GM12878 (cell line): ENCODE results near the gene INTS13. TPM values are rescaled to one million over a fixed set of nuclear protein-coding genes. Genes with fewer than 3 reads are reported as not detected.

Experiments used
- BCL11A ChIP-seq: IDR thresholded peaks from 2 replicates; pipeline ENCODE4 v1.6.1; 2011; ENCODE audit warnings: low read depth, low read length
- CBFB ChIP-seq: IDR thresholded peaks from 2 replicates; pipeline ENCODE4 v1.6.1; 2016; ENCODE audit warnings: antibody characterized with exemption, low read depth
- CTCF ChIP-seq, 3 experiments: IDR thresholded peaks in 2 of 3; conservative IDR thresholded peaks in 1 of 3; 2 replicates each; pipeline ENCODE4 v1.5.1; 2011; ENCODE audit warnings: low read depth in 3 of 3, low read length in 3 of 3, mild to moderate bottlenecking in 3 of 3, control low read depth in 2 of 3, moderate library complexity in 2 of 3, inconsistent platforms in 1 of 3, mixed read lengths in 1 of 3; ENCODE audit not compliant: control insufficient read depth in 2 of 3, insufficient read depth in 1 of 3; ENCODE audit errors: extremely low read depth in 1 of 3
- IKZF2 ChIP-seq, 2 experiments: fragments of 450-650 bp; IDR thresholded peaks; 2 replicates each; pipeline ENCODE4 v1.6.1; 2017; ENCODE audit warnings: mild to moderate bottlenecking in 2 of 2, moderate library complexity in 2 of 2
- IRF5 ChIP-seq: fragments of 450-650 bp; IDR thresholded peaks from 2 replicates; pipeline ENCODE4 v1.6.1; 2017; ENCODE audit warnings: borderline replicate concordance
- LARP7 ChIP-seq: fragments of 450-650 bp; IDR thresholded peaks from 2 replicates; pipeline ENCODE4 v1.6.1; 2017; ENCODE audit warnings: mild to moderate bottlenecking
- MEF2A ChIP-seq: IDR thresholded peaks from 2 replicates; pipeline ENCODE4 v1.6.1; 2011; ENCODE audit warnings: low read depth, mild to moderate bottlenecking, low read length, moderate library complexity; ENCODE audit not compliant: insufficient read depth
- MEF2B ChIP-seq: fragments of 450-650 bp; IDR thresholded peaks from 2 replicates; pipeline ENCODE4 v1.6.1; 2018; ENCODE audit warnings: mild to moderate bottlenecking, moderate library complexity; ENCODE audit not compliant: partially characterized antibody, poor library complexity, severe bottlenecking
- MTA3 ChIP-seq: IDR thresholded peaks from 2 replicates; pipeline ENCODE4 v1.6.1; 2012; ENCODE audit warnings: low read length, inconsistent platforms, borderline replicate concordance
- RAD21 ChIP-seq: IDR thresholded peaks from 2 replicates; pipeline ENCODE4 v1.6.1; 2011; ENCODE audit warnings: mild to moderate bottlenecking, low read depth, low read length, moderate library complexity; ENCODE audit not compliant: insufficient read depth
- RBBP5 ChIP-seq: fragments of 200-600 bp; sonication (generic); conservative IDR thresholded peaks from 2 replicates; pipeline ENCODE4 v1.6.1; 2016
- RFX5 ChIP-seq: IDR thresholded peaks from 2 replicates; pipeline ENCODE4 v1.6.1; 2011; ENCODE audit warnings: low read depth, low read length, improper control_type of control experiment
- WRNIP1 ChIP-seq: IDR thresholded peaks from 2 replicates; pipeline ENCODE4 v1.6.1; 2011; ENCODE audit warnings: low read depth, low read length, improper control_type of control experiment, borderline replicate concordance
- YY1 ChIP-seq: IDR thresholded peaks from 2 replicates; pipeline ENCODE4 v1.6.1; 2011; ENCODE audit warnings: low read depth, mild to moderate bottlenecking, low read length
- ZNF207 ChIP-seq: fragments of 450-650 bp; IDR thresholded peaks from 2 replicates; pipeline ENCODE4 v1.6.1; 2014; ENCODE audit warnings: antibody characterized with exemption, mild to moderate bottlenecking, borderline replicate concordance
- ZSCAN29 ChIP-seq: fragments of 450-650 bp; IDR thresholded peaks from 2 replicates; pipeline ENCODE4 v1.6.1; 2017; ENCODE audit warnings: mild to moderate bottlenecking, moderate library complexity
- ZZZ3 ChIP-seq: IDR thresholded peaks from 2 replicates; pipeline ENCODE4 v1.6.1; 2011; ENCODE audit warnings: low read depth; ENCODE audit not compliant: control insufficient read depth, insufficient read length
- polyA plus RNA-seq, 11 experiments: library from polyadenylated mRNA; depleted of rRNA in 4 of 11; unstranded in 6 of 11; stranded (reverse) in 5 of 11; fragments of >200 nt; fragmentation: Nextera tagmentation in 4 of 11; fragmentation: Illumina TruSeq in 1 of 11; extraction: Ambion mirVana in 4 of 11; extraction: Trizol in 1 of 11; gene quantifications; 1 replicate in 1 of 11; 2 replicates in 10 of 11; pipeline versions ENCODE4 v1.2.1 to v1.2.3, GENCODE V29; 2011 to 2016; ENCODE audit warnings: inconsistent platforms in 2 of 11, missing spikeins in 2 of 11, low read depth in 1 of 11
- total RNA-seq, 4 experiments: library from RNA; depleted of rRNA in 3 of 4; stranded (reverse); fragments of >200 nt in 3 of 4; fragmentation: Illumina TruSeq in 1 of 4; extraction: Trizol in 1 of 4; gene quantifications; 2 replicates each; pipeline versions ENCODE4 v1.2.1 to v1.2.3, GENCODE V29; 2013 to 2021
- TF ChIP-seq, protein P1 (sequence below): IDR thresholded peaks from 2 replicates; pipeline ENCODE4 v1.6.1; 2011; ENCODE audit warnings: low read depth, mild to moderate bottlenecking, low read length, moderate library complexity, borderline replicate concordance; ENCODE audit errors: extremely low read depth
- TF ChIP-seq, protein P2 (sequence below): IDR thresholded peaks from 2 replicates; pipeline ENCODE4 v1.6.1; 2012; ENCODE audit warnings: improper control_type of control experiment, low read depth, low read length; ENCODE audit not compliant: insufficient replicate concordance

Gene INTS13
- total and polyA plus RNA-seq, 10 of the 15 experiments (the other 5 are each of a cell fraction or from before 2014, with no cell fraction given) = 33.4 to 72.0 (median 59.9) TPM

GRCh38 chr12:26884765-26885576 lies 52.8 kb downstream of the INTS13 start (continued):
- TF ChIP-seq RAD21 (peak; percentile 96), CTCF (IDR thresholded peaks at IDR 0.05 in 2 of 3, conservative IDR thresholded peaks at IDR 0.05 in 1 of 3; ENCODE audit: control insufficient read depth in 2 of 3, extremely low read depth in 1 of 3, insufficient read depth in 1 of 3, low read depth in 3 of 3, low read length in 3 of 3) (peak; percentile 95 to 98 (median 98)), MTA3 (no peak), ZNF207 (no peak), IRF5 (no peak), WRNIP1 (0 out of 2 replicates have a peak, but pooled peaks have one; percentile 79), BCL11A (no peak), ZZZ3 (no peak), LARP7 (peak; percentile 70; the same call in 1 of the 2 replicates), ZSCAN29 (0 out of 2 replicates have a peak, but pooled peaks have one; percentile 5), IKZF2 (IDR thresholded peaks at IDR 0.05) (no peak), RFX5 (no peak), RBBP5 (no peak), CBFB (no peak), YY1 (peak; percentile 62; the same call in 1 of the 2 replicates), MEF2B (peak; percentile 22), MEF2A (no peak)
- TF ChIP-seq, protein P1, sequence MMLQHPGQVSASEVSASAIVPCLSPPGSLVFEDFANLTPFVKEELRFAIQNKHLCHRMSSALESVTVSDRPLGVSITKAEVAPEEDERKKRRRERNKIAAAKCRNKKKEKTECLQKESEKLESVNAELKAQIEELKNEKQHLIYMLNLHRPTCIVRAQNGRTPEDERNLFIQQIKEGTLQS = no peak
- TF ChIP-seq, protein P2, sequence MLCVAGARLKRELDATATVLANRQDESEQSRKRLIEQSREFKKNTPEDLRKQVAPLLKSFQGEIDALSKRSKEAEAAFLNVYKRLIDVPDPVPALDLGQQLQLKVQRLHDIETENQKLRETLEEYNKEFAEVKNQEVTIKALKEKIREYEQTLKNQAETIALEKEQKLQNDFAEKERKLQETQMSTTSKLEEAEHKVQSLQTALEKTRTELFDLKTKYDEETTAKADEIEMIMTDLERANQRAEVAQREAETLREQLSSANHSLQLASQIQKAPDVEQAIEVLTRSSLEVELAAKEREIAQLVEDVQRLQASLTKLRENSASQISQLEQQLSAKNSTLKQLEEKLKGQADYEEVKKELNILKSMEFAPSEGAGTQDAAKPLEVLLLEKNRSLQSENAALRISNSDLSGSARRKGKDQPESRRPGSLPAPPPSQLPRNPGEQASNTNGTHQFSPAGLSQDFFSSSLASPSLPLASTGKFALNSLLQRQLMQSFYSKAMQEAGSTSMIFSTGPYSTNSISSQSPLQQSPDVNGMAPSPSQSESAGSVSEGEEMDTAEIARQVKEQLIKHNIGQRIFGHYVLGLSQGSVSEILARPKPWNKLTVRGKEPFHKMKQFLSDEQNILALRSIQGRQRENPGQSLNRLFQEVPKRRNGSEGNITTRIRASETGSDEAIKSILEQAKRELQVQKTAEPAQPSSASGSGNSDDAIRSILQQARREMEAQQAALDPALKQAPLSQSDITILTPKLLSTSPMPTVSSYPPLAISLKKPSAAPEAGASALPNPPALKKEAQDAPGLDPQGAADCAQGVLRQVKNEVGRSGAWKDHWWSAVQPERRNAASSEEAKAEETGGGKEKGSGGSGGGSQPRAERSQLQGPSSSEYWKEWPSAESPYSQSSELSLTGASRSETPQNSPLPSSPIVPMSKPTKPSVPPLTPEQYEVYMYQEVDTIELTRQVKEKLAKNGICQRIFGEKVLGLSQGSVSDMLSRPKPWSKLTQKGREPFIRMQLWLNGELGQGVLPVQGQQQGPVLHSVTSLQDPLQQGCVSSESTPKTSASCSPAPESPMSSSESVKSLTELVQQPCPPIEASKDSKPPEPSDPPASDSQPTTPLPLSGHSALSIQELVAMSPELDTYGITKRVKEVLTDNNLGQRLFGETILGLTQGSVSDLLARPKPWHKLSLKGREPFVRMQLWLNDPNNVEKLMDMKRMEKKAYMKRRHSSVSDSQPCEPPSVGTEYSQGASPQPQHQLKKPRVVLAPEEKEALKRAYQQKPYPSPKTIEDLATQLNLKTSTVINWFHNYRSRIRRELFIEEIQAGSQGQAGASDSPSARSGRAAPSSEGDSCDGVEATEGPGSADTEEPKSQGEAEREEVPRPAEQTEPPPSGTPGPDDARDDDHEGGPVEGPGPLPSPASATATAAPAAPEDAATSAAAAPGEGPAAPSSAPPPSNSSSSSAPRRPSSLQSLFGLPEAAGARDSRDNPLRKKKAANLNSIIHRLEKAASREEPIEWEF = no peak
- TF ChIP-seq, all 136 proteins: peak for 21
